GM23338 (cell line): ENCODE results near the gene TNFAIP3.

Experiments used
- CREB1 ChIP-seq: fragments of 250-450 bp; sonication (Bioruptor Pico); IDR thresholded peaks from 2 replicates; pipeline ENCODE4 v1.5.0; 2020; ENCODE audit warnings: low read depth, mild to moderate bottlenecking, moderate library complexity
- EZH2 ChIP-seq: fragments of 200-600 bp; sonication (generic); IDR thresholded peaks from one replicate; pipeline ENCODE4 v1.8.0; 2017; ENCODE audit warnings: antibody characterized with exemption, mild to moderate bottlenecking, low read depth; ENCODE audit not compliant: unreplicated experiment
- EZH2phosphoT487 ChIP-seq: fragments of 200-600 bp; sonication (generic); IDR thresholded peaks from one replicate; pipeline ENCODE4 v1.8.1; 2018; ENCODE audit warnings: antibody characterized with exemption; ENCODE audit not compliant: unreplicated experiment
- JUNB ChIP-seq: IDR thresholded peaks from one replicate; pipeline ENCODE4 v1.6.1; 2016; ENCODE audit warnings: antibody characterized with exemption; ENCODE audit not compliant: unreplicated experiment
- POLR2AphosphoS5 ChIP-seq: IDR thresholded peaks from 2 replicates; pipeline ENCODE4 v1.6.1; 2016; ENCODE audit warnings: antibody characterized with exemption, low read depth
- ZNF331 ChIP-seq: fragments of 250-450 bp; sonication (Bioruptor Pico); IDR thresholded peaks from 2 replicates; pipeline ENCODE4 v1.5.0; 2020; ENCODE audit warnings: low read depth, mild to moderate bottlenecking, moderate library complexity
- TF ChIP-seq, protein P1 (sequence below), 2 experiments: fragments of 200-600 bp in 1 of 2; sonication (generic) in 1 of 2; conservative IDR thresholded peaks; 2 replicates each; pipeline versions ENCODE4 v1.5.1 to v1.6.1; 2016 to 2017; ENCODE audit warnings: antibody characterized with exemption in 2 of 2, low read depth in 2 of 2, mild to moderate bottlenecking in 2 of 2, moderate library complexity in 1 of 2
- TF ChIP-seq, protein P2 (sequence below): IDR thresholded peaks from one replicate; pipeline ENCODE4 v1.6.1; 2018; ENCODE audit warnings: antibody characterized with exemption; ENCODE audit not compliant: unreplicated experiment

- TF ChIP-seq, protein P1, sequence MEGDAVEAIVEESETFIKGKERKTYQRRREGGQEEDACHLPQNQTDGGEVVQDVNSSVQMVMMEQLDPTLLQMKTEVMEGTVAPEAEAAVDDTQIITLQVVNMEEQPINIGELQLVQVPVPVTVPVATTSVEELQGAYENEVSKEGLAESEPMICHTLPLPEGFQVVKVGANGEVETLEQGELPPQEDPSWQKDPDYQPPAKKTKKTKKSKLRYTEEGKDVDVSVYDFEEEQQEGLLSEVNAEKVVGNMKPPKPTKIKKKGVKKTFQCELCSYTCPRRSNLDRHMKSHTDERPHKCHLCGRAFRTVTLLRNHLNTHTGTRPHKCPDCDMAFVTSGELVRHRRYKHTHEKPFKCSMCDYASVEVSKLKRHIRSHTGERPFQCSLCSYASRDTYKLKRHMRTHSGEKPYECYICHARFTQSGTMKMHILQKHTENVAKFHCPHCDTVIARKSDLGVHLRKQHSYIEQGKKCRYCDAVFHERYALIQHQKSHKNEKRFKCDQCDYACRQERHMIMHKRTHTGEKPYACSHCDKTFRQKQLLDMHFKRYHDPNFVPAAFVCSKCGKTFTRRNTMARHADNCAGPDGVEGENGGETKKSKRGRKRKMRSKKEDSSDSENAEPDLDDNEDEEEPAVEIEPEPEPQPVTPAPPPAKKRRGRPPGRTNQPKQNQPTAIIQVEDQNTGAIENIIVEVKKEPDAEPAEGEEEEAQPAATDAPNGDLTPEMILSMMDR (conservative IDR thresholded peaks at IDR 0.05; ENCODE audit: low read depth in 2 of 2): no peak
- no peak for TF ChIP-seq POLR2AphosphoS5
- TF ChIP-seq EZH2: no peak
- no peak for TF ChIP-seq ZNF331
- no peak for TF ChIP-seq EZH2phosphoT487
- TF ChIP-seq CREB1 (CRISPR knock-in tag): no peak
- TF ChIP-seq JUNB: no peak
- TF ChIP-seq, protein P2, sequence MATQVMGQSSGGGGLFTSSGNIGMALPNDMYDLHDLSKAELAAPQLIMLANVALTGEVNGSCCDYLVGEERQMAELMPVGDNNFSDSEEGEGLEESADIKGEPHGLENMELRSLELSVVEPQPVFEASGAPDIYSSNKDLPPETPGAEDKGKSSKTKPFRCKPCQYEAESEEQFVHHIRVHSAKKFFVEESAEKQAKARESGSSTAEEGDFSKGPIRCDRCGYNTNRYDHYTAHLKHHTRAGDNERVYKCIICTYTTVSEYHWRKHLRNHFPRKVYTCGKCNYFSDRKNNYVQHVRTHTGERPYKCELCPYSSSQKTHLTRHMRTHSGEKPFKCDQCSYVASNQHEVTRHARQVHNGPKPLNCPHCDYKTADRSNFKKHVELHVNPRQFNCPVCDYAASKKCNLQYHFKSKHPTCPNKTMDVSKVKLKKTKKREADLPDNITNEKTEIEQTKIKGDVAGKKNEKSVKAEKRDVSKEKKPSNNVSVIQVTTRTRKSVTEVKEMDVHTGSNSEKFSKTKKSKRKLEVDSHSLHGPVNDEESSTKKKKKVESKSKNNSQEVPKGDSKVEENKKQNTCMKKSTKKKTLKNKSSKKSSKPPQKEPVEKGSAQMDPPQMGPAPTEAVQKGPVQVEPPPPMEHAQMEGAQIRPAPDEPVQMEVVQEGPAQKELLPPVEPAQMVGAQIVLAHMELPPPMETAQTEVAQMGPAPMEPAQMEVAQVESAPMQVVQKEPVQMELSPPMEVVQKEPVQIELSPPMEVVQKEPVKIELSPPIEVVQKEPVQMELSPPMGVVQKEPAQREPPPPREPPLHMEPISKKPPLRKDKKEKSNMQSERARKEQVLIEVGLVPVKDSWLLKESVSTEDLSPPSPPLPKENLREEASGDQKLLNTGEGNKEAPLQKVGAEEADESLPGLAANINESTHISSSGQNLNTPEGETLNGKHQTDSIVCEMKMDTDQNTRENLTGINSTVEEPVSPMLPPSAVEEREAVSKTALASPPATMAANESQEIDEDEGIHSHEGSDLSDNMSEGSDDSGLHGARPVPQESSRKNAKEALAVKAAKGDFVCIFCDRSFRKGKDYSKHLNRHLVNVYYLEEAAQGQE: no peak
These were observed 45.6 kb upstream of the TNFAIP3 start for GRCh38 chr6:137821491-137821890.
